Measurements from ENCODE around the gene CFAP126.

- TF ChIP-seq CTCF (IDR thresholded peaks at IDR 0.05), result no peak
- no peak for TF ChIP-seq POLR2A (IDR thresholded peaks at IDR 0.05)
- peak in 1 of 2 donors; percentile 40 for TF ChIP-seq EP300 (IDR thresholded peaks at IDR 0.05)
Observed at GRCh38 chr1:161359291-161359690, 8.4 kb downstream of the CFAP126 start.

Data from tibial nerve (tissue), 4 donors.